Measurements from ENCODE around the gene CDC5L. TPM values are rescaled to one million over a fixed set of nuclear protein-coding genes. Genes with fewer than 3 reads are reported as not detected.

Gene CDC5L
- total RNA-seq, 1 experiment from 2014 or later = 43.9 TPM

GRCh38 chr6:44356487-44356886 lies 31.0 kb upstream of the CDC5L start:
- ChIA-PET CTCF (no interaction called here), POLR2A (ENCODE audit: low non-redundant PET) (no interaction called here)
- H3K9me3 ChIP-seq (ENCODE audit: low read depth, low read length, poor library complexity, severe bottlenecking) = no peaks in the 10 kb centered on the region
- H3K27ac ChIP-seq (ENCODE audit: low read depth, low read length, poor library complexity, severe bottlenecking) = no peak overlapping the region
- no peak for DNase-seq (ENCODE audit: low spot score)
- intact Hi-C loops (cut with micrococcal nuclease; ENCODE audit: unreplicated experiment) = no loop called here
- H3K36me3 ChIP-seq (ENCODE audit: insufficient read depth, low read length, poor library complexity, severe bottlenecking) = no peaks in the 10 kb centered on the region
- H3K27me3 ChIP-seq (replicated peaks; ENCODE audit: insufficient read depth, low read depth, low read length, poor library complexity) = no peaks in the 10 kb centered on the region
- TF ChIP-seq CTCF (conservative IDR thresholded peaks at IDR 0.05; ENCODE audit: low read depth, low read length) = no peak
- TF ChIP-seq EZH2 (IDR thresholded peaks at IDR 0.05; ENCODE audit: borderline replicate concordance, low read depth, low read length, poor library complexity, severe bottlenecking) = no peak
- H3K4me3 ChIP-seq (ENCODE audit: low read depth, low read length, poor library complexity, severe bottlenecking) = no peak overlapping the region
- no peaks in the 10 kb centered on the region for H3K4me1 ChIP-seq (ENCODE audit: insufficient read depth, low read length, poor library complexity, severe bottlenecking)
- BruUV-seq (replicated peaks) = no TSS peak

DNA sequence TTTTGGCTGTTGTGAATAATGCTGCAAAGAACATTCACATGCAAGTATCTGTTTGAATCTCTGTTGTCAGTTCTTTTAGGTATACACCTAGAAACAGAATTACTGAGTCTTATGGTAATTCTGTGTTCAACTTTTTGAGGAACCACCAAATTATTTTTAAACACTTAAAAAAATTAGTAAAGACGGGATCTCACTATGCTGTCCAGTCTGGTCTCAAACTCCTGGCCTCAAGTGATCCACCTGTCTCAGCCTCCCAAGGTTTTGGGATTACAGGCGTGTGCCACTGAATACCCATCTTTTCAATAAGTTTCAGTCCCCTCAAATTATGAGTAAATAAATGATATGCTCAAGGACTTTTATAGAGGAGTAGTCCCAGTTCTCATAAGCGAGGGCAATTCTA lies 27.5 kb upstream of the CDC5L start:
- TF ChIP-seq CTCF (conservative IDR thresholded peaks at IDR 0.05; ENCODE audit: low read depth, low read length) = no peak
- no peak for TF ChIP-seq EZH2 (IDR thresholded peaks at IDR 0.05; ENCODE audit: borderline replicate concordance, low read depth, low read length, poor library complexity, severe bottlenecking)
- CTCF ChIA-PET = no interaction called here
- no peaks in the 10 kb centered on the region for H3K4me1 ChIP-seq (ENCODE audit: insufficient read depth, low read length, poor library complexity, severe bottlenecking)

GRCh38 chr6:44361947-44362346 lies 25.6 kb upstream of the CDC5L start:
- no peak for DNase-seq (ENCODE audit: low spot score)
- ChIA-PET CTCF (no interaction called here), POLR2A (ENCODE audit: low non-redundant PET) (no interaction called here)
- intact Hi-C loops (cut with micrococcal nuclease; ENCODE audit: unreplicated experiment) = no loop called here
- no TSS peak for BruUV-seq (replicated peaks)
- no peak overlapping the region for H3K4me3 ChIP-seq (ENCODE audit: low read depth, low read length, poor library complexity, severe bottlenecking)
- no peaks in the 10 kb centered on the region for H3K36me3 ChIP-seq (ENCODE audit: insufficient read depth, low read length, poor library complexity, severe bottlenecking)
- no peaks in the 10 kb centered on the region for H3K9me3 ChIP-seq (ENCODE audit: low read depth, low read length, poor library complexity, severe bottlenecking)
- H3K4me1 ChIP-seq (ENCODE audit: insufficient read depth, low read length, poor library complexity, severe bottlenecking) = no peaks in the 10 kb centered on the region
- H3K27me3 ChIP-seq (replicated peaks; ENCODE audit: insufficient read depth, low read depth, low read length, poor library complexity) = no peaks in the 10 kb centered on the region
- TF ChIP-seq CTCF (conservative IDR thresholded peaks at IDR 0.05; ENCODE audit: low read depth, low read length) (no peak), EZH2 (IDR thresholded peaks at IDR 0.05; ENCODE audit: borderline replicate concordance, low read depth, low read length, poor library complexity, severe bottlenecking) (no peak)
- no peak overlapping the region for H3K27ac ChIP-seq (ENCODE audit: low read depth, low read length, poor library complexity, severe bottlenecking)

More for the DNA sequence above, 27.5 kb upstream of the CDC5L start:
- Histone ChIP-seq H3K4me3 (ENCODE audit: low read depth, low read length, poor library complexity, severe bottlenecking) (no peak overlapping the region), H3K36me3 (ENCODE audit: insufficient read depth, low read length, poor library complexity, severe bottlenecking) (no peaks in the 10 kb centered on the region), H3K27me3 (replicated peaks; ENCODE audit: insufficient read depth, low read depth, low read length, poor library complexity) (no peaks in the 10 kb centered on the region), H3K27ac (ENCODE audit: low read depth, low read length, poor library complexity, severe bottlenecking) (no peak overlapping the region), H3K9me3 (ENCODE audit: low read depth, low read length, poor library complexity, severe bottlenecking) (no peaks in the 10 kb centered on the region)
- intact Hi-C loops (cut with micrococcal nuclease; ENCODE audit: unreplicated experiment) = no loop called here
- BruUV-seq (replicated peaks) = no TSS peak
- DNase-seq (ENCODE audit: low spot score) = no peak
- POLR2A ChIA-PET (ENCODE audit: low non-redundant PET) = no interaction called here

Measured in A673 (cell line).